H1 (cell line): ENCODE measurements around the gene AGAP1. TPM values are rescaled to one million over a fixed set of nuclear protein-coding genes. Genes with fewer than 3 reads are reported as not detected.

Experiments used
- EZH2 ChIP-seq: fragments of 200-600 bp; sonication (generic); IDR thresholded peaks from 2 replicates; pipeline ENCODE4 v1.7.1; 2012; ENCODE audit warnings: low read depth, mild to moderate bottlenecking, moderate library complexity, low read length, inconsistent platforms; ENCODE audit not compliant: severe bottlenecking
- FOSL1 ChIP-seq: IDR thresholded peaks from 2 replicates; pipeline ENCODE4 v1.6.1; 2011; ENCODE audit warnings: mild to moderate bottlenecking, low read depth, low read length, moderate library complexity; ENCODE audit not compliant: insufficient read depth
- KDM4A ChIP-seq: IDR thresholded peaks from one replicate; pipeline ENCODE4 v1.7.1; 2012; ENCODE audit warnings: low read depth, mild to moderate bottlenecking, moderate library complexity, low read length, inconsistent platforms; ENCODE audit not compliant: severe bottlenecking
- POU5F1 ChIP-seq: IDR thresholded peaks from 2 replicates; pipeline ENCODE4 v1.6.1; 2011; ENCODE audit warnings: low read depth, mild to moderate bottlenecking, low read length, moderate library complexity
- SUZ12 ChIP-seq: fragments of 200-600 bp; sonication (generic); IDR thresholded peaks from 2 replicates; pipeline ENCODE4 v1.6.1; 2012; ENCODE audit warnings: mild to moderate bottlenecking, inconsistent platforms, low read length, moderate library complexity, mixed read lengths
- polyA plus RNA-seq, 7 experiments: library from polyadenylated mRNA; depleted of rRNA in 3 of 7; stranded (reverse) in 5 of 7; unstranded in 2 of 7; fragments of >200 nt in 5 of 7; fragments of 200-250 nt in 2 of 7; gene quantifications; 1 replicate in 5 of 7; 2 replicates in 1 of 7; 4 replicates in 1 of 7; pipeline versions ENCODE4 v1.2.1 to v1.2.3, GENCODE V29; 2011 to 2013; ENCODE audit warnings: missing spikeins in 2 of 7, mixed read lengths in 2 of 7
- total RNA-seq: library from RNA; stranded (reverse); fragmentation: NEBNext Ultra II Directional; extraction: Animal tissue kit (Norgen Biotek cat#: 25700); gene quantifications from 2 replicates; pipeline ENCODE4 v1.2.1, GENCODE V29; 2021
- TF ChIP-seq, protein P1 (sequence below): fragments of 300-600 bp; sonication (generic); IDR thresholded peaks from 2 replicates; pipeline ENCODE4 v1.7.1; 2012; ENCODE audit warnings: low read length, moderate library complexity, mild to moderate bottlenecking, inconsistent platforms; ENCODE audit not compliant: insufficient replicate concordance
- TF ChIP-seq, protein P2 (sequence below), 3 experiments: IDR thresholded peaks; 1 replicate in 2 of 3; 2 replicates in 1 of 3; pipeline versions ENCODE4 v1.5.1 to v1.6.1; 2011; ENCODE audit warnings: low read length in 3 of 3, mild to moderate bottlenecking in 3 of 3, inconsistent platforms in 2 of 3, low read depth in 1 of 3, moderate library complexity in 1 of 3; ENCODE audit not compliant: insufficient read depth in 1 of 3; ENCODE audit errors: control extremely low read depth in 1 of 3

The AGAP1 gene
- total and polyA plus RNA-seq, 2 of the 8 experiments (the other 6 are each of a cell fraction or from before 2014, with no cell fraction given): 18.1 to 39.4 TPM

DNA sequence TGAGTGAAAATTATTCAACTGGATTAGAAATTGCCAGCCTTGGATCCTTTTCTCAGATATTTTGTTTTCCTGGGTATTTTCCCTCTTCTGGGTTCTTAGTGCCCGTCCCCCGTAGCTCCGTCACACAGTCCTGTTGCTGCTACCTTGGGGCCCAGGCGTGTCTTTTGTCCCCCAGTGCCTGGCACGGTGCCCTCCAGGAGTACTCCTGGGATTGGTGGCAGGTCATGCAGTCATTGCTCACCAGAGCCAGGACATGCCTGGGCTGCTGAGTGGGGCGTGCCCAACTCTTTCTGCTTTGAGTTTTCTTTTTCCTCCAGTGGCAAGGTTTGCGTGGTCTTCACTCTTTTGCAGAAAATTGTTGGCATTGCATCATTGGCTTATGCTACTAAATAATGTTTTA is 275.2 kb downstream of the AGAP1 start (continued):
- TF ChIP-seq, protein P1, sequence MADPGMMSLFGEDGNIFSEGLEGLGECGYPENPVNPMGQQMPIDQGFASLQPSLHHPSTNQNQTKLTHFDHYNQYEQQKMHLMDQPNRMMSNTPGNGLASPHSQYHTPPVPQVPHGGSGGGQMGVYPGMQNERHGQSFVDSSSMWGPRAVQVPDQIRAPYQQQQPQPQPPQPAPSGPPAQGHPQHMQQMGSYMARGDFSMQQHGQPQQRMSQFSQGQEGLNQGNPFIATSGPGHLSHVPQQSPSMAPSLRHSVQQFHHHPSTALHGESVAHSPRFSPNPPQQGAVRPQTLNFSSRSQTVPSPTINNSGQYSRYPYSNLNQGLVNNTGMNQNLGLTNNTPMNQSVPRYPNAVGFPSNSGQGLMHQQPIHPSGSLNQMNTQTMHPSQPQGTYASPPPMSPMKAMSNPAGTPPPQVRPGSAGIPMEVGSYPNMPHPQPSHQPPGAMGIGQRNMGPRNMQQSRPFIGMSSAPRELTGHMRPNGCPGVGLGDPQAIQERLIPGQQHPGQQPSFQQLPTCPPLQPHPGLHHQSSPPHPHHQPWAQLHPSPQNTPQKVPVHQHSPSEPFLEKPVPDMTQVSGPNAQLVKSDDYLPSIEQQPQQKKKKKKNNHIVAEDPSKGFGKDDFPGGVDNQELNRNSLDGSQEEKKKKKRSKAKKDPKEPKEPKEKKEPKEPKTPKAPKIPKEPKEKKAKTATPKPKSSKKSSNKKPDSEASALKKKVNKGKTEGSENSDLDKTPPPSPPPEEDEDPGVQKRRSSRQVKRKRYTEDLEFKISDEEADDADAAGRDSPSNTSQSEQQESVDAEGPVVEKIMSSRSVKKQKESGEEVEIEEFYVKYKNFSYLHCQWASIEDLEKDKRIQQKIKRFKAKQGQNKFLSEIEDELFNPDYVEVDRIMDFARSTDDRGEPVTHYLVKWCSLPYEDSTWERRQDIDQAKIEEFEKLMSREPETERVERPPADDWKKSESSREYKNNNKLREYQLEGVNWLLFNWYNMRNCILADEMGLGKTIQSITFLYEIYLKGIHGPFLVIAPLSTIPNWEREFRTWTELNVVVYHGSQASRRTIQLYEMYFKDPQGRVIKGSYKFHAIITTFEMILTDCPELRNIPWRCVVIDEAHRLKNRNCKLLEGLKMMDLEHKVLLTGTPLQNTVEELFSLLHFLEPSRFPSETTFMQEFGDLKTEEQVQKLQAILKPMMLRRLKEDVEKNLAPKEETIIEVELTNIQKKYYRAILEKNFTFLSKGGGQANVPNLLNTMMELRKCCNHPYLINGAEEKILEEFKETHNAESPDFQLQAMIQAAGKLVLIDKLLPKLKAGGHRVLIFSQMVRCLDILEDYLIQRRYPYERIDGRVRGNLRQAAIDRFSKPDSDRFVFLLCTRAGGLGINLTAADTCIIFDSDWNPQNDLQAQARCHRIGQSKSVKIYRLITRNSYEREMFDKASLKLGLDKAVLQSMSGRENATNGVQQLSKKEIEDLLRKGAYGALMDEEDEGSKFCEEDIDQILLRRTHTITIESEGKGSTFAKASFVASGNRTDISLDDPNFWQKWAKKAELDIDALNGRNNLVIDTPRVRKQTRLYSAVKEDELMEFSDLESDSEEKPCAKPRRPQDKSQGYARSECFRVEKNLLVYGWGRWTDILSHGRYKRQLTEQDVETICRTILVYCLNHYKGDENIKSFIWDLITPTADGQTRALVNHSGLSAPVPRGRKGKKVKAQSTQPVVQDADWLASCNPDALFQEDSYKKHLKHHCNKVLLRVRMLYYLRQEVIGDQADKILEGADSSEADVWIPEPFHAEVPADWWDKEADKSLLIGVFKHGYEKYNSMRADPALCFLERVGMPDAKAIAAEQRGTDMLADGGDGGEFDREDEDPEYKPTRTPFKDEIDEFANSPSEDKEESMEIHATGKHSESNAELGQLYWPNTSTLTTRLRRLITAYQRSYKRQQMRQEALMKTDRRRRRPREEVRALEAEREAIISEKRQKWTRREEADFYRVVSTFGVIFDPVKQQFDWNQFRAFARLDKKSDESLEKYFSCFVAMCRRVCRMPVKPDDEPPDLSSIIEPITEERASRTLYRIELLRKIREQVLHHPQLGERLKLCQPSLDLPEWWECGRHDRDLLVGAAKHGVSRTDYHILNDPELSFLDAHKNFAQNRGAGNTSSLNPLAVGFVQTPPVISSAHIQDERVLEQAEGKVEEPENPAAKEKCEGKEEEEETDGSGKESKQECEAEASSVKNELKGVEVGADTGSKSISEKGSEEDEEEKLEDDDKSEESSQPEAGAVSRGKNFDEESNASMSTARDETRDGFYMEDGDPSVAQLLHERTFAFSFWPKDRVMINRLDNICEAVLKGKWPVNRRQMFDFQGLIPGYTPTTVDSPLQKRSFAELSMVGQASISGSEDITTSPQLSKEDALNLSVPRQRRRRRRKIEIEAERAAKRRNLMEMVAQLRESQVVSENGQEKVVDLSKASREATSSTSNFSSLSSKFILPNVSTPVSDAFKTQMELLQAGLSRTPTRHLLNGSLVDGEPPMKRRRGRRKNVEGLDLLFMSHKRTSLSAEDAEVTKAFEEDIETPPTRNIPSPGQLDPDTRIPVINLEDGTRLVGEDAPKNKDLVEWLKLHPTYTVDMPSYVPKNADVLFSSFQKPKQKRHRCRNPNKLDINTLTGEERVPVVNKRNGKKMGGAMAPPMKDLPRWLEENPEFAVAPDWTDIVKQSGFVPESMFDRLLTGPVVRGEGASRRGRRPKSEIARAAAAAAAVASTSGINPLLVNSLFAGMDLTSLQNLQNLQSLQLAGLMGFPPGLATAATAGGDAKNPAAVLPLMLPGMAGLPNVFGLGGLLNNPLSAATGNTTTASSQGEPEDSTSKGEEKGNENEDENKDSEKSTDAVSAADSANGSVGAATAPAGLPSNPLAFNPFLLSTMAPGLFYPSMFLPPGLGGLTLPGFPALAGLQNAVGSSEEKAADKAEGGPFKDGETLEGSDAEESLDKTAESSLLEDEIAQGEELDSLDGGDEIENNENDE: no peak
- TF ChIP-seq, protein P2, sequence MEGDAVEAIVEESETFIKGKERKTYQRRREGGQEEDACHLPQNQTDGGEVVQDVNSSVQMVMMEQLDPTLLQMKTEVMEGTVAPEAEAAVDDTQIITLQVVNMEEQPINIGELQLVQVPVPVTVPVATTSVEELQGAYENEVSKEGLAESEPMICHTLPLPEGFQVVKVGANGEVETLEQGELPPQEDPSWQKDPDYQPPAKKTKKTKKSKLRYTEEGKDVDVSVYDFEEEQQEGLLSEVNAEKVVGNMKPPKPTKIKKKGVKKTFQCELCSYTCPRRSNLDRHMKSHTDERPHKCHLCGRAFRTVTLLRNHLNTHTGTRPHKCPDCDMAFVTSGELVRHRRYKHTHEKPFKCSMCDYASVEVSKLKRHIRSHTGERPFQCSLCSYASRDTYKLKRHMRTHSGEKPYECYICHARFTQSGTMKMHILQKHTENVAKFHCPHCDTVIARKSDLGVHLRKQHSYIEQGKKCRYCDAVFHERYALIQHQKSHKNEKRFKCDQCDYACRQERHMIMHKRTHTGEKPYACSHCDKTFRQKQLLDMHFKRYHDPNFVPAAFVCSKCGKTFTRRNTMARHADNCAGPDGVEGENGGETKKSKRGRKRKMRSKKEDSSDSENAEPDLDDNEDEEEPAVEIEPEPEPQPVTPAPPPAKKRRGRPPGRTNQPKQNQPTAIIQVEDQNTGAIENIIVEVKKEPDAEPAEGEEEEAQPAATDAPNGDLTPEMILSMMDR (IDR thresholded peaks at IDR 0.05; ENCODE audit: control extremely low read depth in 1 of 3, insufficient read depth in 1 of 3, low read depth in 1 of 3, low read length in 3 of 3): no peak
- no peak for TF ChIP-seq KDM4A
- no peak for TF ChIP-seq POU5F1
- TF ChIP-seq SUZ12: no peak
- TF ChIP-seq EZH2: no peak
- no peak for TF ChIP-seq FOSL1
